ENCODE measurements around the gene MIER2.

GRCh38 chr19:389255-389934 is 44.8 kb upstream of the MIER2 start:
- TF ChIP-seq, protein P1, sequence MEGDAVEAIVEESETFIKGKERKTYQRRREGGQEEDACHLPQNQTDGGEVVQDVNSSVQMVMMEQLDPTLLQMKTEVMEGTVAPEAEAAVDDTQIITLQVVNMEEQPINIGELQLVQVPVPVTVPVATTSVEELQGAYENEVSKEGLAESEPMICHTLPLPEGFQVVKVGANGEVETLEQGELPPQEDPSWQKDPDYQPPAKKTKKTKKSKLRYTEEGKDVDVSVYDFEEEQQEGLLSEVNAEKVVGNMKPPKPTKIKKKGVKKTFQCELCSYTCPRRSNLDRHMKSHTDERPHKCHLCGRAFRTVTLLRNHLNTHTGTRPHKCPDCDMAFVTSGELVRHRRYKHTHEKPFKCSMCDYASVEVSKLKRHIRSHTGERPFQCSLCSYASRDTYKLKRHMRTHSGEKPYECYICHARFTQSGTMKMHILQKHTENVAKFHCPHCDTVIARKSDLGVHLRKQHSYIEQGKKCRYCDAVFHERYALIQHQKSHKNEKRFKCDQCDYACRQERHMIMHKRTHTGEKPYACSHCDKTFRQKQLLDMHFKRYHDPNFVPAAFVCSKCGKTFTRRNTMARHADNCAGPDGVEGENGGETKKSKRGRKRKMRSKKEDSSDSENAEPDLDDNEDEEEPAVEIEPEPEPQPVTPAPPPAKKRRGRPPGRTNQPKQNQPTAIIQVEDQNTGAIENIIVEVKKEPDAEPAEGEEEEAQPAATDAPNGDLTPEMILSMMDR (IDR thresholded peaks at IDR 0.05; ENCODE audit: low read length), result no peak
- no peak for TF ChIP-seq EZH2 (IDR thresholded peaks at IDR 0.05; ENCODE audit: borderline replicate concordance, low read length)

Measured in OCI-LY1 (cell line).